B cell (primary cell): ENCODE results near the gene DENND1A. TPM values are rescaled to one million over a fixed set of nuclear protein-coding genes. Genes with fewer than 3 reads are reported as not detected.

ENCODE experiments used
- ATAC-seq: fragments of 200-7000 bp; cut with Tn5 transposase; one replicate; pipeline ENCODE4 v1.10.0; 2021; ENCODE audit warnings: low read depth, mild to moderate bottlenecking, moderate number of reproducible peaks, moderate library complexity
- CTCF ChIA-PET: fragments of 350-600 bp; sonication (Branson Sonifier 250); formaldehyde crosslinking; loops from one replicate; lab custom pipeline; 2021; ENCODE audit warnings: antibody characterized with exemption, inconsistent platforms; lab: Charles Lee
- POLR2A ChIA-PET: fragments of 350-600 bp; sonication (Branson Sonifier 250); formaldehyde crosslinking; loops from one replicate; lab custom pipeline; 2021; ENCODE audit warnings: antibody characterized with exemption; lab: Charles Lee
- DNase-seq: peaks from one replicate; pipeline ENCODE4 v3.0.0; 2013
- H2AFZ ChIP-seq: 2 replicates; pipeline ENCODE4 v1.6.1; 2012; ENCODE audit warnings: mild to moderate bottlenecking, low read depth, low read length; ENCODE audit not compliant: insufficient read depth, poor library complexity, severe bottlenecking
- H3K27ac ChIP-seq, 2 donors: 1 replicate in 1 of 2; 2 replicates in 1 of 2; pipeline ENCODE4 v1.5.1; 2012 to 2013; ENCODE audit warnings: low read length in 2 of 2, mild to moderate bottlenecking in 2 of 2, moderate library complexity in 1 of 2
- H3K27me3 ChIP-seq, 4 experiments: fragments of 200-600 bp in 1 of 4; sonication (generic) in 1 of 4; replicated peaks in 1 of 4; 1 replicate in 2 of 4; 2 replicates in 2 of 4; pipeline versions ENCODE4 v1.6.1 to v1.7.0; 2013 to 2016; ENCODE audit warnings: low read length in 3 of 4, mild to moderate bottlenecking in 2 of 4, mixed read lengths in 1 of 4, moderate library complexity in 1 of 4; ENCODE audit not compliant: insufficient read depth in 4 of 4, control insufficient read depth in 3 of 4; ENCODE audit errors: control extremely low read depth in 1 of 4
- H3K36me3 ChIP-seq, 2 experiments: replicated peaks in 1 of 2; 1 replicate in 1 of 2; 2 replicates in 1 of 2; pipeline versions ENCODE4 v1.6.1 to v1.7.1; 2013; ENCODE audit warnings: low read length in 1 of 2; ENCODE audit not compliant: insufficient read depth in 2 of 2, control insufficient read depth in 1 of 2; ENCODE audit errors: control extremely low read depth in 1 of 2, extremely low read depth in 1 of 2
- H3K4me1 ChIP-seq, 2 donors: fragments of 200-600 bp in 1 of 2; sonication (generic) in 1 of 2; 1 replicate in 1 of 2; 2 replicates in 1 of 2; pipeline versions ENCODE4 v1.5.1 to v1.6.1; 2013 to 2017; ENCODE audit warnings: low read length in 2 of 2; ENCODE audit not compliant: control insufficient read depth in 2 of 2, insufficient read depth in 2 of 2
- H3K4me2 ChIP-seq: replicated peaks from 2 replicates; pipeline ENCODE3; 2012; ENCODE audit warnings: mild to moderate bottlenecking, low read depth, low read length; ENCODE audit not compliant: poor library complexity, severe bottlenecking
- H3K4me3 ChIP-seq, 5 experiments: fragments of 200-600 bp in 1 of 5; sonication (generic) in 1 of 5; 1 replicate in 3 of 5; 2 replicates in 2 of 5; pipeline versions ENCODE4 v1.5.1 to v1.7.0; 2011 to 2016; ENCODE audit warnings: low read length in 4 of 5, mild to moderate bottlenecking in 4 of 5, low read depth in 2 of 5, control low read depth in 1 of 5, moderate library complexity in 1 of 5; ENCODE audit not compliant: insufficient read depth in 1 of 5; ENCODE audit errors: control extremely low read depth in 1 of 5, extremely low read depth in 1 of 5
- H3K79me2 ChIP-seq: fragments of 200-600 bp; sonication (generic); one replicate; pipeline ENCODE4 v1.6.0; 2016; ENCODE audit warnings: low read length; ENCODE audit not compliant: control insufficient read depth, insufficient read depth
- H3K9ac ChIP-seq: fragments of 200-600 bp; sonication (generic); 2 replicates; pipeline ENCODE4 v1.6.1; 2017; ENCODE audit warnings: mild to moderate bottlenecking, low read length, moderate library complexity
- H3K9me3 ChIP-seq, 3 donors: one replicate each; pipeline versions ENCODE4 v1.6.1 to v1.7.1; 2013; ENCODE audit warnings: low read length in 2 of 3; ENCODE audit not compliant: control insufficient read depth in 2 of 3, insufficient read depth in 1 of 3; ENCODE audit errors: control extremely low read depth in 1 of 3
- H4K20me1 ChIP-seq: 2 replicates; pipeline ENCODE4 v1.6.0; 2012; ENCODE audit warnings: mild to moderate bottlenecking, low read length; ENCODE audit not compliant: insufficient read depth, control insufficient read depth, poor library complexity, severe bottlenecking
- H3K27ac Mint-ChIP-seq: one replicate; pipeline ENCODE4 v1.8.0; 2021; ENCODE audit warnings: mixed read lengths
- H3K27me3 Mint-ChIP-seq: one replicate; pipeline ENCODE4 v1.8.0; 2021; ENCODE audit warnings: mixed read lengths
- H3K4me1 Mint-ChIP-seq: one replicate; pipeline ENCODE4 v1.8.0; 2021; ENCODE audit warnings: mixed read lengths
- H3K4me3 Mint-ChIP-seq: one replicate; pipeline ENCODE4 v1.8.0; 2021; ENCODE audit warnings: mixed read lengths
- H3K9me3 Mint-ChIP-seq: one replicate; pipeline ENCODE4 v1.8.0; 2022; ENCODE audit warnings: mixed read lengths; ENCODE audit not compliant: insufficient read depth
- CTCF ChIP-seq: fragments of 200-600 bp; IDR thresholded peaks from one replicate; pipeline ENCODE4 v1.8.0; 2022; ENCODE audit warnings: antibody characterized with exemption, mild to moderate bottlenecking
- EZH2 ChIP-seq: IDR thresholded peaks from 2 replicates; pipeline ENCODE4 v1.6.1; 2012; ENCODE audit warnings: borderline replicate concordance, low read depth, mild to moderate bottlenecking, moderate library complexity, low read length; ENCODE audit not compliant: insufficient read depth, poor library complexity, severe bottlenecking
- WGBS: methylation state at CpG from one replicate; pipeline ENCODE4 v1.1.5; 2013; ENCODE audit warnings: missing lambda C conversion rate; ENCODE audit not compliant: insufficient coverage; 5-methylcytosine and 5-hydroxymethylcytosine counted together
- intact Hi-C: fragments of 100-400 bp; cut with micrococcal nuclease; formaldehyde crosslinking; loops from one replicate; pipeline ENCODE4 v1.10.0; 2022
- polyA plus RNA-seq: library from polyadenylated mRNA; depleted of rRNA; stranded (reverse); fragments of >200 nt; gene quantifications from 2 replicates; pipeline ENCODE4 v1.2.3, GENCODE V29; 2012
- total RNA-seq, 2 donors: library from RNA; stranded (reverse); fragments of 120-200 nt in 1 of 2; gene quantifications; 1 replicate in 1 of 2; 2 replicates in 1 of 2; pipeline versions ENCODE4 v1.2.3 to v1.2.4, GENCODE V29; 2013 to 2022

Gene DENND1A
- total and polyA plus RNA-seq, 2 donors (not counting 1 experiment from before 2014, with no cell fraction given): 10.8 to 26.0 TPM

- POLR2A ChIA-PET: no interaction called here
Measured at GRCh38 chr9:123550797-123551196, 379.1 kb downstream of the DENND1A start.

DNA sequence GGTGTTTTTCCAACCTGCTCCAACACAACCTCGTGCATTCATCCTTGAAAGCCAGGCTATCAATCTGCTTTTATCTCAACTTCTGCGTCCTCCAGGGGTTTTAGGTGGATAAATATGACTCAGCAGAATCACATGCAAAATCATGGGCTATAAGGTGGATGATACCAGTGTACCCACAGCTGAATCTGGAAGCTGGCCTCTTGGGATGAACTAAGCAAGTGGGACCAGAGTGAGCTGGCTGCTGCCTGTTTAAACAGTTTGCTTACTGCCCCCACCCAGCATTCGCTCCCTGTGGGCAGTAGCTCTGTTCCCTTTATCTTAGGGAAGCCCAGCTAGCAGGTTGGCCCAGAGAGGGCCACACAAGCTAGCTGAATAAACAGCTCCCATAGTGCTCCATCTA lies 379.9 kb downstream of the DENND1A start:
- H3K4me2 ChIP-seq: no peak overlapping the region
- Mint-ChIP-seq H3K27me3 (no peaks in the 10 kb centered on the region), H3K27ac (no peak overlapping the region), H3K4me1 (no peaks in the 10 kb centered on the region), H3K9me3 (no peaks in the 10 kb centered on the region), H3K4me3 (no peak overlapping the region)
- H3K9ac ChIP-seq: no peak overlapping the region
- peaks cover 4 to 6% of the 10 kb centered on the region in 2 experiments for H3K36me3 ChIP-seq
- POLR2A ChIA-PET: no interaction called here
- H4K20me1 ChIP-seq: no peaks in the 10 kb centered on the region
- WGBS: 83% methylated on average over 1 of the region's 3 CpGs
- H3K27ac ChIP-seq: no peak overlapping the region
- H3K4me1 ChIP-seq: no peaks in the 10 kb centered on the region
- no peaks in the 10 kb centered on the region for H3K79me2 ChIP-seq
- no peaks in the 10 kb centered on the region for H3K27me3 ChIP-seq
- H3K9me3 ChIP-seq: no peaks in the 10 kb centered on the region
- no peak overlapping the region for H2AFZ ChIP-seq
- no peak for TF ChIP-seq EZH2
- no peak for TF ChIP-seq CTCF
- intact Hi-C loops: no loop called here
- CTCF ChIA-PET: interaction anchor here (1.7 kb wide), 1 partner anchor 491 kb away, joined by 9 read pairs; no protein-coding TSS in a partner anchor
- ATAC-seq (no peak), DNase-seq (no peak)
- H3K4me3 ChIP-seq: no peak overlapping the region

More at GRCh38 chr9:123550797-123551196, 379.1 kb downstream of the DENND1A start:
- Histone ChIP-seq H3K9ac (no peak overlapping the region), H3K27ac (no peak overlapping the region), H3K9me3 (no peaks in the 10 kb centered on the region), H4K20me1 (no peaks in the 10 kb centered on the region), H3K27me3 (no peaks in the 10 kb centered on the region), H3K4me3 (no peak overlapping the region), H3K4me2 (no peak overlapping the region), H3K79me2 (no peaks in the 10 kb centered on the region), H2AFZ (no peak overlapping the region), H3K36me3 (peaks cover 4 to 9% of the 10 kb centered on the region in 2 experiments), H3K4me1 (no peaks in the 10 kb centered on the region)
- intact Hi-C loops: no loop called here
- 97% methylated on average over 4 of the region's 5 CpGs for WGBS
- CTCF ChIA-PET: interaction anchor here (1.7 kb wide), 1 partner anchor 490 kb away, joined by 9 read pairs; no protein-coding TSS in a partner anchor
- H3K9me3 Mint-ChIP-seq: no peaks in the 10 kb centered on the region
- H3K27ac Mint-ChIP-seq: no peak overlapping the region
- no peak overlapping the region for H3K4me3 Mint-ChIP-seq
- no peaks in the 10 kb centered on the region for H3K27me3 Mint-ChIP-seq
- ATAC-seq (no peak), DNase-seq (no peak)
- no peaks in the 10 kb centered on the region for H3K4me1 Mint-ChIP-seq
- no peak for TF ChIP-seq EZH2
- TF ChIP-seq CTCF: no peak
